Fibroblast of the aortic adventitia (primary cell): ENCODE measurements around the gene BTF3. TPM values are rescaled to one million over a fixed set of nuclear protein-coding genes. Genes with fewer than 3 reads are reported as not detected.

Experiments
- DNase-seq: peaks from one replicate; pipeline ENCODE4 v3.0.0-alpha.2; 2010; ENCODE audit warnings: low read depth
- H3K4me3 ChIP-seq: 2 replicates; pipeline ENCODE4 v1.5.1; 2011; ENCODE audit warnings: low read depth, mild to moderate bottlenecking, control low read depth, low read length, moderate library complexity
- CTCF ChIP-seq: IDR thresholded peaks from 2 replicates; pipeline ENCODE4 v1.5.1; 2011; ENCODE audit warnings: mild to moderate bottlenecking, low read length, control low read depth, inconsistent platforms; ENCODE audit not compliant: insufficient read depth
- total RNA-seq: library from RNA; depleted of rRNA; stranded (reverse); fragments of >200 nt; gene quantifications from 2 replicates; pipeline ENCODE4 v1.2.3, GENCODE V29; 2012; ENCODE audit warnings: low replicate concordance

Gene BTF3
- total RNA-seq, 1 donor = 484 TPM

GRCh38 chr5:73545403-73545779 is 47.1 kb downstream of the BTF3 start:
- TF ChIP-seq CTCF = no peak
- no peak for DNase-seq
- no peak overlapping the region for H3K4me3 ChIP-seq

GRCh38 chr5:73550016-73550415 is 51.8 kb downstream of the BTF3 start:
- H3K4me3 ChIP-seq = no peak overlapping the region
- DNase-seq = no peak
- TF ChIP-seq CTCF = no peak

- DNase-seq = no peak
- no peak for TF ChIP-seq CTCF
- no peak overlapping the region for H3K4me3 ChIP-seq
These were observed 54.4 kb downstream of the BTF3 start for GRCh38 chr5:73552642-73553041.

Other genes with a start within 250 kb of the BTF3 start
- 0.74 and 4.2 TPM in 2 replicates for gene FOXD1, start 49.7 kb upstream of the BTF3 start, total RNA-seq
- 10.5 and 15.3 TPM in 2 replicates for gene ANKRA2, start 67.2 kb downstream of the BTF3 start, total RNA-seq
- 31.2 and 33.2 TPM in 2 replicates for gene UTP15, start 67.3 kb downstream of the BTF3 start, total RNA-seq
- gene ARHGEF28, start 127.8 kb downstream of the BTF3 start, total RNA-seq = 10.1 and 26.2 TPM in 2 replicates